SK-N-SH (cell line): ENCODE measurements around the gene PXYLP1. TPM values are rescaled to one million over a fixed set of nuclear protein-coding genes. Genes with fewer than 3 reads are reported as not detected.

Source experiments
- CTCF ChIA-PET: fragments of 300-600, 350-600 bp; formaldehyde crosslinking; extraction: SDS; loops from one replicate; lab custom pipeline; 2021; lab: Yijun Ruan, JAX
- POLR2A ChIA-PET: fragments of 350-600 bp; sonication (Branson Sonifier 250); formaldehyde crosslinking; extraction: SDS; loops from one replicate; lab custom pipeline; 2020; ENCODE audit warnings: antibody characterized with exemption, inconsistent platforms; lab: Yijun Ruan, JAX
- DNase-seq: peaks from one replicate; pipeline ENCODE4 v3.0.0; 2012
- H2AFZ ChIP-seq: fragments of 200-600 bp; sonication (generic); 2 replicates; pipeline ENCODE4 v1.8.1; 2016; ENCODE audit warnings: antibody characterized with exemption, mild to moderate bottlenecking, low read depth
- H3F3A ChIP-seq: fragments of 200-600 bp; sonication (generic); replicated peaks from 2 replicates; pipeline ENCODE3; 2016; ENCODE audit warnings: antibody characterized with exemption, mild to moderate bottlenecking; ENCODE audit not compliant: insufficient read depth
- H3K27ac ChIP-seq, 2 experiments: fragments of 200-500 bp in 1 of 2; fragments of 200-600 bp in 1 of 2; sonication (Bioruptor generic) in 1 of 2; sonication (generic), shearing (Covaris generic) in 1 of 2; 2 replicates each; pipeline versions ENCODE4 v1.5.1 to v1.6.1; 2014 to 2016; ENCODE audit warnings: low read depth in 2 of 2, inconsistent platforms in 1 of 2, low read length in 1 of 2, mild to moderate bottlenecking in 1 of 2, mixed read lengths in 1 of 2
- H3K27me3 ChIP-seq: fragments of 200-600 bp; sonication (generic), shearing (Covaris generic); 2 replicates; pipeline ENCODE4 v1.6.1; 2016; ENCODE audit warnings: mixed run types; ENCODE audit not compliant: insufficient read depth
- H3K36me3 ChIP-seq, 2 experiments: fragments of 200-500 bp in 1 of 2; fragments of 200-600 bp in 1 of 2; sonication (Bioruptor generic) in 1 of 2; sonication (generic) in 1 of 2; replicated peaks in 1 of 2; 2 replicates each; pipeline versions ENCODE3 to v1.5.1; 2014 to 2016; ENCODE audit warnings: low read length in 1 of 2, mild to moderate bottlenecking in 1 of 2; ENCODE audit not compliant: insufficient read depth in 2 of 2, control insufficient read depth in 1 of 2
- H3K4me1 ChIP-seq, 2 experiments: fragments of 200-500 bp in 1 of 2; fragments of 200-600 bp in 1 of 2; sonication (Bioruptor generic) in 1 of 2; sonication (generic), shearing (Covaris generic) in 1 of 2; 2 replicates each; pipeline versions ENCODE4 v1.5.1 to v1.6.1; 2014 to 2016; ENCODE audit warnings: low read depth in 1 of 2, low read length in 1 of 2, mixed run types in 1 of 2; ENCODE audit not compliant: insufficient read depth in 2 of 2, control insufficient read depth in 1 of 2
- H3K4me2 ChIP-seq: fragments of 200-600 bp; sonication (generic), shearing (Covaris generic); 2 replicates; pipeline ENCODE4 v1.6.1; 2017; ENCODE audit warnings: mixed run types
- H3K4me3 ChIP-seq, 2 experiments: fragments of 200-500 bp in 1 of 2; fragments of 200-600 bp in 1 of 2; sonication (Bioruptor generic) in 1 of 2; sonication (generic), shearing (Covaris generic) in 1 of 2; 2 replicates each; pipeline versions ENCODE4 v1.5.1 to v1.8.1; 2014 to 2016; ENCODE audit warnings: low read depth in 2 of 2, inconsistent platforms in 1 of 2, low read length in 1 of 2, mild to moderate bottlenecking in 1 of 2, mixed read lengths in 1 of 2, moderate library complexity in 1 of 2
- H3K79me2 ChIP-seq: fragments of 200-600 bp; sonication (generic); 2 replicates; pipeline ENCODE4 v1.8.1; 2017; ENCODE audit warnings: mild to moderate bottlenecking; ENCODE audit not compliant: insufficient read depth
- H3K9ac ChIP-seq: fragments of 200-600 bp; sonication (generic); 2 replicates; pipeline ENCODE4 v1.6.1; 2017; ENCODE audit warnings: mixed run types
- H3K9me2 ChIP-seq: fragments of 200-600 bp; sonication (generic); 2 replicates; pipeline ENCODE4 v1.6.1; 2017; ENCODE audit warnings: mixed run types
- H3K9me3 ChIP-seq: fragments of 200-600 bp; sonication (generic); 2 replicates; pipeline ENCODE4 v1.6.1; 2017; ENCODE audit warnings: mixed run types, mild to moderate bottlenecking, moderate library complexity
- H4K20me1 ChIP-seq: fragments of 200-600 bp; sonication (generic); 2 replicates; pipeline ENCODE4 v1.6.1; 2017; ENCODE audit warnings: mild to moderate bottlenecking, mixed run types; ENCODE audit not compliant: insufficient read depth
- CHD2 ChIP-seq: fragments of 150-350 bp; IDR thresholded peaks from 2 replicates; pipeline ENCODE4 v1.6.1; 2018; ENCODE audit warnings: low read length; ENCODE audit not compliant: partially characterized antibody
- ELF1 ChIP-seq: IDR thresholded peaks from 2 replicates; pipeline ENCODE4 v1.4.0; 2012
- FOSL2 ChIP-seq: IDR thresholded peaks from 2 replicates; pipeline ENCODE4 v1.4.0; 2012; ENCODE audit warnings: low read depth, mild to moderate bottlenecking, moderate library complexity, borderline replicate concordance
- FOXJ3 ChIP-seq: sonication (generic); formaldehyde crosslinking; IDR thresholded peaks from 2 replicates; pipeline ENCODE4 v1.5.1; 2020; ENCODE audit warnings: mild to moderate bottlenecking, missing genetic modification reagents
- GABPA ChIP-seq: IDR thresholded peaks from 2 replicates; pipeline ENCODE4 v1.4.0; 2012; ENCODE audit warnings: low read depth, mild to moderate bottlenecking
- JUND ChIP-seq: IDR thresholded peaks from 2 replicates; pipeline ENCODE4 v1.4.0; 2012
- MEF2A ChIP-seq: IDR thresholded peaks from 2 replicates; pipeline ENCODE4 v1.4.0; 2012; ENCODE audit warnings: low read depth, borderline replicate concordance
- NFIC ChIP-seq: IDR thresholded peaks from 2 replicates; pipeline ENCODE4 v1.4.0; 2012; ENCODE audit warnings: borderline replicate concordance
- NRF1 ChIP-seq: IDR thresholded peaks from 2 replicates; pipeline ENCODE4 v1.6.1; 2012; ENCODE audit warnings: low read depth, mild to moderate bottlenecking, low read length
- POLR2AphosphoS5 ChIP-seq: IDR thresholded peaks from 2 replicates; pipeline ENCODE4 v1.6.1; 2012; ENCODE audit warnings: low read depth, low read length
- RAD21 ChIP-seq: IDR thresholded peaks from 2 replicates; pipeline ENCODE4 v1.6.1; 2012; ENCODE audit warnings: mild to moderate bottlenecking, low read length
- RCOR1 ChIP-seq: fragments of 150-350 bp; IDR thresholded peaks from 2 replicates; pipeline ENCODE4 v1.6.1; 2017; ENCODE audit warnings: antibody characterized with exemption, low read length
- RFX5 ChIP-seq: IDR thresholded peaks from 2 replicates; pipeline ENCODE4 v1.6.1; 2012; ENCODE audit warnings: mild to moderate bottlenecking, improper control_type of control experiment, low read length
- SMC3 ChIP-seq: IDR thresholded peaks from 2 replicates; pipeline ENCODE4 v1.6.1; 2012; ENCODE audit warnings: low read depth, low read length, improper control_type of control experiment
- TAF1 ChIP-seq: IDR thresholded peaks from 2 replicates; pipeline ENCODE4 v1.6.1; 2012; ENCODE audit warnings: low read depth, mild to moderate bottlenecking, low read length, moderate library complexity, borderline replicate concordance
- TCF12 ChIP-seq: IDR thresholded peaks from 2 replicates; pipeline ENCODE4 v1.4.0; 2012
- WGBS: methylation state at CpG from one replicate; pipeline ENCODE4 v1.1.6; 2017; ENCODE audit warnings: low lambda C conversion rate; 5-methylcytosine and 5-hydroxymethylcytosine counted together
- polyA plus RNA-seq, 3 experiments: library from polyadenylated mRNA; depleted of rRNA; stranded (reverse); fragments of >200 nt; gene quantifications; 2 replicates each; pipeline ENCODE4 v1.2.3, GENCODE V29; 2012
- TF ChIP-seq, protein P1 (sequence below): IDR thresholded peaks from 2 replicates; pipeline ENCODE4 v1.4.0; 2012; ENCODE audit warnings: low read depth, borderline replicate concordance
- TF ChIP-seq, protein P2 (sequence below): fragments of 150-350 bp; IDR thresholded peaks from 2 replicates; pipeline ENCODE4 v1.6.1; 2017; ENCODE audit warnings: antibody characterized with exemption, low read length, low read depth, borderline replicate concordance
- TF ChIP-seq, protein P3 (sequence below): IDR thresholded peaks from 2 replicates; pipeline ENCODE4; 2012
- TF ChIP-seq, protein P4 (sequence below): fragments of 200-600 bp; sonication (generic); IDR thresholded peaks from 2 replicates; pipeline ENCODE4 v1.6.1; 2017; ENCODE audit warnings: antibody characterized with exemption, mild to moderate bottlenecking, moderate library complexity

The PXYLP1 gene
- polyA plus RNA-seq, 1 of the 3 experiments (the other 2 are of a cell fraction): 8.6 TPM

DNA sequence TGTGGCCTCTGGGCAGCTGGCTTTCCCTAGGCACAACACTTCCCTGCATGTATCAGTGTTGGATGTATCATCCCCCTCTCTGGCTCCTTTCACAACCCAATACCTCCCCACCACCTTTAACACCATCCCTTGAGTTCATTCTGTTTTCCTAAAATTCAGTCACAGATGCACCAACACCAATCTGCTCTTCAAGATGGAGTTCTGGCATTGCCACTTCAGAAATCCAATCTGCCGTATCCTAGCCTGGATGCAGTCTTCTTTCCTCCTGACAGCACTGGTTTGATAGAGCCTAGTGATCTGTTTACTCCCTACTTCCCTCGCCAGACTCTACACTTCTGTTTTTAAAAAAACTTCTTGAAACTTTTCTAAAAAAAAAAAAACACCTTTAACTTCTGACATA, 21.7 kb downstream of the PXYLP1 start:
- no peak for DNase-seq
- no peaks in the 10 kb centered on the region for H3K27me3 ChIP-seq
- no peaks in the 10 kb centered on the region for H3K9me2 ChIP-seq
- H3K4me1 ChIP-seq: peaks cover 0 to 5% of the 10 kb centered on the region in 2 experiments; a peak in 1 of 4 replicates
- no peaks in the 10 kb centered on the region for H3K36me3 ChIP-seq
- H3K9ac ChIP-seq: no peak overlapping the region
- no peaks in the 10 kb centered on the region for H3K9me3 ChIP-seq
- no peak overlapping the region for H3K4me2 ChIP-seq
- H3K79me2 ChIP-seq: no peaks in the 10 kb centered on the region
- ChIA-PET POLR2A (no interaction called here), CTCF (interaction anchor here (1.9 kb wide), 1 partner anchor 9 kb away, joined by 7 read pairs; no protein-coding TSS in a partner anchor)
- H3F3A ChIP-seq: no peaks in the 10 kb centered on the region
- H2AFZ ChIP-seq: no peak overlapping the region
- H3K4me3 ChIP-seq: no peak overlapping the region
- H3K27ac ChIP-seq: no peak overlapping the region
- no peaks in the 10 kb centered on the region for H4K20me1 ChIP-seq
- WGBS: 86% methylated on average over 2 of the region's 2 CpGs
- TF ChIP-seq, protein P1, sequence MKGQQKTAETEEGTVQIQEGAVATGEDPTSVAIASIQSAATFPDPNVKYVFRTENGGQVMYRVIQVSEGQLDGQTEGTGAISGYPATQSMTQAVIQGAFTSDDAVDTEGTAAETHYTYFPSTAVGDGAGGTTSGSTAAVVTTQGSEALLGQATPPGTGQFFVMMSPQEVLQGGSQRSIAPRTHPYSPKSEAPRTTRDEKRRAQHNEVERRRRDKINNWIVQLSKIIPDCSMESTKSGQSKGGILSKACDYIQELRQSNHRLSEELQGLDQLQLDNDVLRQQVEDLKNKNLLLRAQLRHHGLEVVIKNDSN: no peak
- TF ChIP-seq, protein P2, sequence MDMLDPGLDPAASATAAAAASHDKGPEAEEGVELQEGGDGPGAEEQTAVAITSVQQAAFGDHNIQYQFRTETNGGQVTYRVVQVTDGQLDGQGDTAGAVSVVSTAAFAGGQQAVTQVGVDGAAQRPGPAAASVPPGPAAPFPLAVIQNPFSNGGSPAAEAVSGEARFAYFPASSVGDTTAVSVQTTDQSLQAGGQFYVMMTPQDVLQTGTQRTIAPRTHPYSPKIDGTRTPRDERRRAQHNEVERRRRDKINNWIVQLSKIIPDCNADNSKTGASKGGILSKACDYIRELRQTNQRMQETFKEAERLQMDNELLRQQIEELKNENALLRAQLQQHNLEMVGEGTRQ: no peak
- TF ChIP-seq SMC3 (no peak), RAD21 (no peak), FOXJ3 (no peak), RFX5 (no peak), CHD2 (no peak), ELF1 (no peak), TAF1 (no peak), MEF2A (no peak), POLR2AphosphoS5 (no peak), JUND (no peak), NFIC (no peak)
- TF ChIP-seq, protein P3, sequence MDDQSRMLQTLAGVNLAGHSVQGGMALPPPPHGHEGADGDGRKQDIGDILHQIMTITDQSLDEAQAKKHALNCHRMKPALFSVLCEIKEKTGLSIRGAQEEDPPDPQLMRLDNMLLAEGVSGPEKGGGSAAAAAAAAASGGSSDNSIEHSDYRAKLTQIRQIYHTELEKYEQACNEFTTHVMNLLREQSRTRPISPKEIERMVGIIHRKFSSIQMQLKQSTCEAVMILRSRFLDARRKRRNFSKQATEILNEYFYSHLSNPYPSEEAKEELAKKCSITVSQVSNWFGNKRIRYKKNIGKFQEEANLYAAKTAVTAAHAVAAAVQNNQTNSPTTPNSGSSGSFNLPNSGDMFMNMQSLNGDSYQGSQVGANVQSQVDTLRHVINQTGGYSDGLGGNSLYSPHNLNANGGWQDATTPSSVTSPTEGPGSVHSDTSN: no peak
- TF ChIP-seq, protein P4, sequence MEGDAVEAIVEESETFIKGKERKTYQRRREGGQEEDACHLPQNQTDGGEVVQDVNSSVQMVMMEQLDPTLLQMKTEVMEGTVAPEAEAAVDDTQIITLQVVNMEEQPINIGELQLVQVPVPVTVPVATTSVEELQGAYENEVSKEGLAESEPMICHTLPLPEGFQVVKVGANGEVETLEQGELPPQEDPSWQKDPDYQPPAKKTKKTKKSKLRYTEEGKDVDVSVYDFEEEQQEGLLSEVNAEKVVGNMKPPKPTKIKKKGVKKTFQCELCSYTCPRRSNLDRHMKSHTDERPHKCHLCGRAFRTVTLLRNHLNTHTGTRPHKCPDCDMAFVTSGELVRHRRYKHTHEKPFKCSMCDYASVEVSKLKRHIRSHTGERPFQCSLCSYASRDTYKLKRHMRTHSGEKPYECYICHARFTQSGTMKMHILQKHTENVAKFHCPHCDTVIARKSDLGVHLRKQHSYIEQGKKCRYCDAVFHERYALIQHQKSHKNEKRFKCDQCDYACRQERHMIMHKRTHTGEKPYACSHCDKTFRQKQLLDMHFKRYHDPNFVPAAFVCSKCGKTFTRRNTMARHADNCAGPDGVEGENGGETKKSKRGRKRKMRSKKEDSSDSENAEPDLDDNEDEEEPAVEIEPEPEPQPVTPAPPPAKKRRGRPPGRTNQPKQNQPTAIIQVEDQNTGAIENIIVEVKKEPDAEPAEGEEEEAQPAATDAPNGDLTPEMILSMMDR: no peak

DNA sequence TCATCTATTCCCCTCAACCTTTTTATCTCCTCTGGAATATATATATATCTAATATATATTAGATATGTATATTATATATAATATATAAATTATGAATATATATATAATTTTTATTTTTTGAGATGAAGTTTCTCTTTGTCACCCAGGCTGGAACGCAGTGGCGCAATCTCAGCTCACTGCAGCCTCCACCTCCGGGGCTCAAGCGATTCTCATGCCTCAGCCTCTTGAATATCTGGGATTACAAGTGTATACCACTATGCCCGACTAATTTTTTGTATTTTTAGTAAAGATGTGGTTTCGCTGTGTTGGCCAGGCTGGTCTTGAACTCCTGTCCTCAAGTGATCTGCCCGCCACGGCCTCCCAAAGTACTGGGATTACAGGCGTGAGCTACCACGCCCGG, 22.2 kb downstream of the PXYLP1 start:
- Histone ChIP-seq H2AFZ (no peak overlapping the region), H3K27ac (no peak overlapping the region), H3K4me3 (no peak overlapping the region), H3K4me2 (no peak overlapping the region), H3K9me3 (no peaks in the 10 kb centered on the region), H4K20me1 (no peaks in the 10 kb centered on the region), H3K36me3 (no peaks in the 10 kb centered on the region), H3K79me2 (no peaks in the 10 kb centered on the region), H3K9me2 (no peaks in the 10 kb centered on the region), H3F3A (no peaks in the 10 kb centered on the region), H3K4me1 (peaks cover 0 to 5% of the 10 kb centered on the region in 2 experiments; a peak in 1 of 4 replicates), H3K27me3 (no peaks in the 10 kb centered on the region), H3K9ac (no peak overlapping the region)
- TF ChIP-seq TCF12: no peak
- TF ChIP-seq SMC3: no peak
- TF ChIP-seq GABPA: no peak
- no peak for TF ChIP-seq NRF1
- TF ChIP-seq FOSL2: no peak
- no peak for TF ChIP-seq RCOR1
- no peak for TF ChIP-seq RAD21
- no peak for DNase-seq
- ChIA-PET POLR2A (no interaction called here), CTCF (interaction anchor here (1.5 to 1.9 kb wide), 2 partner anchors 9 to 29 kb away, joined by 6 to 7 read pairs; no protein-coding TSS in a partner anchor)
- WGBS: 92% methylated on average over 11 of the region's 11 CpGs
